ENCODE data around the gene PLCH1. TPM values are rescaled to one million over a fixed set of nuclear protein-coding genes. Genes with fewer than 3 reads are reported as not detected.
"Not testable (repeated sequence)": the region's sequence is repeated elsewhere in the genome, so short reads cannot be mapped to it uniquely, and the experiment has no call there.

The PLCH1 gene
- total RNA-seq, 8 experiments from 2014 or later: 3.7 to 32.9 (median 11.2) TPM

DNA sequence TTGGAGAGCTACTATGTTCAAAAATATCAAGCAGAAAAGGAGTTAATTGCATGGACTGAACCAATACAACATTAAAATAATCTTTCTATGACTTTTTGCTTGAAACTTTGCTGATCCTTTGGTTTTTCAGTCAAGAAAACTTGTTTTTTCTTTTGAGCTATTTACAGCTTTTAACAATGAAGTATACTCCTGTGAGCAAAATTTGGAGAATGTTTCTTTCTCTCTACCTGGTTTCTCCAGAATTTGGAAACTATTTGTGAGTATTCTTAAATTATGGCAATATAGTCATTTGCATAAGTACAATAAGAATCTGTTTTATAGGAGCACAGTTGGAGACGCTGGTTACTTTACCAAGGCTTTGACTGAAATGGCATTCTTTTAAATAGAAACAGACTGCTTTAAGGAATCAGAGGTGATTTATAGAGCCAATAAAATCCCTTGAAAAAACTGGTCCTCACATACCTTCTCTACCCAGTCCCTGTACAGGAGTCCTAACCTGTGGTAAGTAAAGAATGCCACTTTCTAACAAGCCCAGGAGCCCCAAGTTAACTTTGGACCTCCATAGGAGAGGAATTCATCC is 127.4 kb downstream of the PLCH1 start:
- in situ Hi-C loops (cut with MboI; ENCODE audit: low pct_unique_long_range_greater_than_20kb in 2 of 9, low sequenced_read_pairs in 9 of 9, unreplicated experiment in 9 of 9): no loop called here
- ATAC-seq (replicated peaks in 6 of 8): no peak
- no peak overlapping the region for H3K4me3 ChIP-seq
- no peak overlapping the region for H3K27ac ChIP-seq
- WGBS, 10 experiments: 42 to 100% (median 79%) methylated on average over 1 of the region's 1 CpG; no CpG with 5 or more reads in 4 of the 10 experiments
- no peaks in the 10 kb centered on the region for H3K4me1 ChIP-seq (replicated peaks in 1 of 2)

DNA sequence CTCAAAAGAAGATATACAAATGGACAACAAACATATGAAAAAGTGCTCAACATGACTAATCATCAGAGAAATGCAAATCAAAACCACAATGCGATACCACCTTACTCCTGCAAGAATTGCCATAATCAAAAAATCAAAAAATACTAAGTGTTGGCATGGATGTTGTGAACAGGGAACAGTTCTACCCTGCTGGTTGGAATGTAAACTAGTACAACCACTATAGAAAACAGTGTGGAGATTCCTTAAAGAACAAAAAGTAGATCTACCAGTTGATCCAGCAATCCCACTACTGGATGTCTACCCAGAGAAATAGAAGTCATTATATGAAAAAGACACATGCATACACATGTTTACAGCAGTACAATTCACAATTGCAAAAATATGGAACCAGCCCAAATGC is 129.7 kb downstream of the PLCH1 start:
- H3K4me1 ChIP-seq (replicated peaks in 1 of 2); H3K27ac ChIP-seq; in situ Hi-C loops (cut with MboI; ENCODE audit: low pct_unique_long_range_greater_than_20kb in 2 of 9, low sequenced_read_pairs in 9 of 9, unreplicated experiment in 9 of 9); ATAC-seq (replicated peaks in 6 of 8); H3K4me3 ChIP-seq: not testable (repeated sequence)
- WGBS, 10 experiments: 45 to 100% (median 96%) methylated on average over 1 of the region's 1 CpG

DNA sequence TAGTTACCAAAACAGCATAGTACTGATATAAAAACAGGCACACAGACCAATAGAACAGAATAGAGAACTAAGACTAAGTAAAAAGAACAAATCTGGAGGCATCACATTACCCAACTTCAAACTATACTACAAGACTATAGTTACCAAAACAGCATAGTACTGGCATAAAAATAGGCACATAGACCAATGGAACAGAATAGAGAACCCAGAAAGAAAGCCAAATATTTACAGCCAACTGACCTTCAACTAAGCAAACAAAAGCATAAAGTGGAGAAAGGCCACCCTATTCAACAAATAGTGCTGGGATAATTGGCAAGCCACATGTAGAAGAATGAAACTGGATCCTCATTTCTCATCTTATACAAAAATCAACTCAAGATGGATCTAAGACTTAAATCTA is 130.5 kb downstream of the PLCH1 start:
- H3K27ac ChIP-seq; H3K4me1 ChIP-seq (replicated peaks in 1 of 2); H3K4me3 ChIP-seq; ATAC-seq (replicated peaks in 6 of 8); in situ Hi-C loops (cut with MboI; ENCODE audit: low pct_unique_long_range_greater_than_20kb in 2 of 9, low sequenced_read_pairs in 9 of 9, unreplicated experiment in 9 of 9): not testable (repeated sequence)

DNA sequence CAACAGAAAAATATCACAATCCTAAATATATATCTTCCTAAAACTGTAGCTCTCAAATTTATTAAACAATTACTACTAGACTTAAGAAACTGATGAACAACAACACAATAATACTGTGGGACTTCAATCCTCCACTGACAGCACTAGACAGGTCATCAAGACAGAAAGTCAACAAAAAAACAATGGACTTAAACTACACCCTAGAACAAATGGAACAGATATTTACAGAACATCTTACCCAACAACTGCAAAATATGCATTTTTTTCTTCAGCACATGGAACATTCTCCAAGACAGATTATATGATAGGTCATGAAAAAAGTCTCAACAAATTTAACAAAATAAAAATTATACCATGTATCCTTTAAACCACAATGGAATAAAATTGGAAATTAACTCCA is 133.4 kb downstream of the PLCH1 start:
- no peaks in the 10 kb centered on the region for H3K4me1 ChIP-seq (replicated peaks in 1 of 2)
- no peak for ATAC-seq (replicated peaks in 6 of 8)
- H3K4me3 ChIP-seq: no peak overlapping the region
- in situ Hi-C loops (cut with MboI; ENCODE audit: low pct_unique_long_range_greater_than_20kb in 2 of 9, low sequenced_read_pairs in 9 of 9, unreplicated experiment in 9 of 9): no loop called here
- no peak overlapping the region for H3K27ac ChIP-seq

DNA sequence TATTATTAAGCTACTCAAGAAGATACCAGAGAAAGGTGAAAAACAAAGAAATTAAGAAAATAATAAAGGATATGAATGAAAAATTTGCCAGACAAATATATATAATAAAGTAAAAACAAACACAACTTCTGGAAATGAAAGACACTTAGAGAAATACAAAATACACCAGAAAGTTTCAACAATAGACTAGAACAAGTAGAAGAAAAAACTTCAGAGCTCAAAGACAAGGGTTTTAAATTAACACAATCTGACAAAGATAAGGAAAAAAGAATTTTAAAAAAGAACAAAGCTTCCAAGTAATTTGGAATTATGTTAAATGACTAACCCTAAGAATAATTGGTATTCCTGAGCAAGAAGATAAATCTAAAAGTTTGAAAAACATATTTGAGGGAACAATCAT is 135.3 kb downstream of the PLCH1 start:
- H3K4me1 ChIP-seq (replicated peaks in 1 of 2): peaks cover 0 to 6% of the 10 kb centered on the region in 2 donors
- no peak for ATAC-seq (replicated peaks in 6 of 8)
- no peak overlapping the region for H3K4me3 ChIP-seq
- in situ Hi-C loops (cut with MboI; ENCODE audit: low pct_unique_long_range_greater_than_20kb in 2 of 9, low sequenced_read_pairs in 9 of 9, unreplicated experiment in 9 of 9): no loop called here
- H3K27ac ChIP-seq: no peak overlapping the region

DNA sequence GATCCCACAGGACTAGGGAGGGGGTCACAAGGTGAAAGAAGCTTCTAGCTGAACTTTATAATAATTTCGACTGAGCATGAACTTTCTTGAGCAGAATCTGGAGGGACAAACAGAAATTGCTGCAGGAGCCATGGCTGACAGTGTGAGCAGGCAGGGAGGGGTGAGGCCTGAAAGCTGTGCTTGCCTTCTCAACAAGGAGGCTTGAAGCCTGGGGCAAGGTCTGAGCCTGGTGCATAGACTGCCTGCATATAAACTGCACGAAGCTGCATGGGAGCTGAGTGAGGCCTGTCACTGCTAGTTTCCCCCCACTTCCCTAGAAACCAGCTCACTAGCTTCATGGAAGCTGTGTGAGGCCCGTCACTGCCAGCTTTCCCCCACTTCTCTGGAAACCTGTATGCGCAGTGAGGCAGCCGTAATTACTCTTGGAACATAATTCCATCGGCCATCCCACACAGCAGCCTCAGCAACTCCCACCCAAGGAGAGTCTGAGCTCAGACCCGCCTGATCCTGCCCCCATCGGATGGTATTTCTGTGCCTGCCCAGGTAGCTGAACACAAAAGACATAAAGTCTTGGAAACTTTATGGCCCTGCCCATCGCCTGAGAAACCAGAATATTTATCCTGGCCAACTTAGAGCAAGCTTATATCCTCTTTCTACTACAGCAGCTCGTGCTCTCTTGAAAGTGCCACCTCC is 136.5 kb downstream of the PLCH1 start:
- H3K4me3 ChIP-seq: no peak overlapping the region
- in situ Hi-C loops (cut with MboI; ENCODE audit: low pct_unique_long_range_greater_than_20kb in 2 of 9, low sequenced_read_pairs in 9 of 9, unreplicated experiment in 9 of 9): no loop called here
- peak in 3 of 8 experiments; percentile 49 to 97 (median 71) for ATAC-seq (replicated peaks in 6 of 8)
- WGBS, 10 experiments: 60 to 100% (median 83%) methylated on average over 1 to 7 of the region's 10 CpGs; no CpG with 5 or more reads in 1 of the 10 experiments
- no peak overlapping the region for H3K27ac ChIP-seq
- H3K4me1 ChIP-seq (replicated peaks in 1 of 2): peaks cover 0 to 7% of the 10 kb centered on the region in 2 donors

DNA sequence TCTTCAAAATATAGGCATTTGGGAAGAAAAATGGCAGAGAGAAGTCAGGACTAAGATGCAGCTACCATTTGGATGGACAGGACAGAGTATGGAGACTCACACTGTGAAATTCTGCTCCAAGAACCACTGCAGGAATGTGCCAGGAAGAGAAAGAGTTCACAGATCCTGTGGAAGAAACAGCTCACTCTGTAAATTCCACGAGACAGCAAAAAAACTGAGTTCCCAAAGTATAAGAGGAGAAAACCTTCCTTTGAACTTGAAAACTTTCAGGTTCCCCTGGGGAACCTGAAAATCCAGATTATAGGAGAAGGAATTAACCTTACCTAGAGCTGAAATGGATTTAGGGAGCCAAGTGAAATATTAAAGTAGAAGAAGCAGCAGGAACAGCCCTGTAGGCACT is 137.1 kb downstream of the PLCH1 start:
- H3K4me1 ChIP-seq (replicated peaks in 1 of 2): peaks cover 0 to 7% of the 10 kb centered on the region in 2 donors
- ATAC-seq (replicated peaks in 6 of 8): no peak
- no peak overlapping the region for H3K4me3 ChIP-seq
- 0 to 82% (median 71%) methylated on average over 1 of the region's 1 CpG; no CpG with 5 or more reads in 5 of the 10 experiments for WGBS, 10 experiments
- in situ Hi-C loops (cut with MboI; ENCODE audit: low pct_unique_long_range_greater_than_20kb in 2 of 9, low sequenced_read_pairs in 9 of 9, unreplicated experiment in 9 of 9): no loop called here
- H3K27ac ChIP-seq: no peak overlapping the region

DNA sequence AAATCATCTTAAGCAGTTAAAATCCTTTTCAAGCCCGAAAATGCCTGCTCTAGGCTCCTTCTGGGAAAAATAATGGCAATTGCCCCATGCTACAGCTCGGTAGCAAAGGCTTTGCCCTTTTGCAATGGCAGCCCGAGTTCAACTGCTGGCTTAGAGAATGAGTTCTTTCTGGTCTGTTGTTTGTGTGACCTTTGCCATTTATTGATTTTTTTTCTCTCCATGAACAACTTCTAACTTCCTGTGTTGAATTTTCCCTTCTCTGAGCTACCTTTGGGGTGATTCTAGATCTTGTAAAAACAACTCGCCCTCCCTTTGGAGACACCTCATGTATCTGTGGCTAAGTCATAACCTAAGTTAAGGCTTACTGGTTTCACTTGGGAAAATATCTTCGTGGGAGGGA is 139.3 kb downstream of the PLCH1 start:
- no peak overlapping the region for H3K27ac ChIP-seq
- no peak overlapping the region for H3K4me3 ChIP-seq
- in situ Hi-C loops (cut with MboI; ENCODE audit: low pct_unique_long_range_greater_than_20kb in 2 of 9, low sequenced_read_pairs in 9 of 9, unreplicated experiment in 9 of 9): no loop called here
- peaks cover 0 to 7% of the 10 kb centered on the region in 2 donors for H3K4me1 ChIP-seq (replicated peaks in 1 of 2)
- no peak for ATAC-seq (replicated peaks in 6 of 8)
- 19 to 80% (median 62%) methylated on average over 2 to 5 of the region's 5 CpGs; no CpG with 5 or more reads in 1 of the 10 experiments for WGBS, 10 experiments

DNA sequence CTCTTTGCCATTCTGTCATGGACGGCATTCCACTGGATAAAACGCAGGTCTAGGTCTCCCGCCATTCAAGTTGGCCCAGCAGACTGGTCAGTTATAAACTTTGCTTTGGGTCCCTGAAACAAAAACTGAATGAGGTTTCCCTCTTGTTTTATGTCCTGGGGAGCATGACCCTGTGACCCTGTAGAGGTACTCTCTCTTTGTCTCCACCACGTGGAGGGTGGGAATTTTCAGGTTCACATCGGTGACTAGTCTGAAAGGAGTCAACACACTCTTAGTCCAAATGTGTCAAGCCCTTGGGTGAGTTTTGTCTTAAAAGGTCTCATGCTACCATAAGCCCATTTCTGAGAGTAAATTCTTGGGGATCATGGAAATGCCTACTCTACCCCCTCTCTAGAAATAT is 139.9 kb downstream of the PLCH1 start:
- H3K4me3 ChIP-seq: no peak overlapping the region
- in situ Hi-C loops (cut with MboI; ENCODE audit: low pct_unique_long_range_greater_than_20kb in 2 of 9, low sequenced_read_pairs in 9 of 9, unreplicated experiment in 9 of 9): no loop called here
- no peak overlapping the region for H3K27ac ChIP-seq
- H3K4me1 ChIP-seq (replicated peaks in 1 of 2): peaks cover 0 to 7% of the 10 kb centered on the region in 2 donors
- WGBS, 10 experiments: 0 to 82% (median 49%) methylated on average over 1 to 5 of the region's 5 CpGs
- no peak for ATAC-seq (replicated peaks in 6 of 8)

DNA sequence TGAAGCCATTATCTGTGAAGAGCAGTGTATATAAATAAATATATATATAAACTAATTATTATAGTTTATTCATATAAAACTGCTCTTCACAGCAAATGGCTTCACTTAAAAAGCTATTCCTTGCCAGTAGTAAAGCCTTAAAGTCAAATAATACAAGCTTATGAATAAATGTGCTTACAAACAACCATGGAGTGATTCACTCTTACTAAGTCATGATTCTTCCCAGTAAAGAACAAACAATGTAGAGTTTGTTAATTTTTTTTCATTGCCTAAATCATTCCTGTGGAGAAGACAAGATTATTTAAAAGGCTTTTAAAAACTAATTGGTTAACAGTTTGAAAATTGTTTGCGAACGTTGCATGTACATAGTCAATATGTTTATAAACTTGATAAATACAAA is 140.7 kb downstream of the PLCH1 start:
- in situ Hi-C loops (cut with MboI; ENCODE audit: low pct_unique_long_range_greater_than_20kb in 2 of 9, low sequenced_read_pairs in 9 of 9, unreplicated experiment in 9 of 9): no loop called here
- ATAC-seq (replicated peaks in 6 of 8): no peak
- H3K4me1 ChIP-seq (replicated peaks in 1 of 2): peaks cover 0 to 7% of the 10 kb centered on the region in 2 donors
- WGBS, 10 experiments: 64 to 100% (median 88%) methylated on average over 2 of the region's 2 CpGs; no CpG with 5 or more reads in 1 of the 10 experiments
- no peak overlapping the region for H3K4me3 ChIP-seq
- H3K27ac ChIP-seq: no peak overlapping the region

DNA sequence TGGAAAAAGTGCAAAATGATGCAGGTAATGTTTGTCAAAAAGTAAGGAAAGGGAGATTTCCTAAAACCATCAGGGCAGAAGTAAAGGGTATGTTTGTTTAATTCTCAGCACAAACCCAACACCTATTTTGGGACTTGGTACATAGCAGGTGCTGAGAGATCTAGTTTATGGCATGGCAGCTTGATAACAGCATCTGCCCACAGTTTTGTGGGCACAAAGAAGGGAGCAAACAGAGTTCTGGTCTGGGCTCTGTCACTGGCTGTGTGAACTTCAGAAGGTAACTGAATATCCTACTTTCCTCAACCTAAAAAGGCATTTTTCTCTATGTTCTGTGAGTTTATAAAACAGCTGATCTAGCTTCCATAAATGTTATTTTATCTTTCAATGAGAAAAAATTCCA is 141.6 kb downstream of the PLCH1 start:
- H3K4me1 ChIP-seq (replicated peaks in 1 of 2): peaks cover 0 to 7% of the 10 kb centered on the region in 2 donors
- no peak for ATAC-seq (replicated peaks in 6 of 8)
- in situ Hi-C loops (cut with MboI; ENCODE audit: low pct_unique_long_range_greater_than_20kb in 2 of 9, low sequenced_read_pairs in 9 of 9, unreplicated experiment in 9 of 9): no loop called here
- no peak overlapping the region for H3K27ac ChIP-seq
- no peak overlapping the region for H3K4me3 ChIP-seq

DNA sequence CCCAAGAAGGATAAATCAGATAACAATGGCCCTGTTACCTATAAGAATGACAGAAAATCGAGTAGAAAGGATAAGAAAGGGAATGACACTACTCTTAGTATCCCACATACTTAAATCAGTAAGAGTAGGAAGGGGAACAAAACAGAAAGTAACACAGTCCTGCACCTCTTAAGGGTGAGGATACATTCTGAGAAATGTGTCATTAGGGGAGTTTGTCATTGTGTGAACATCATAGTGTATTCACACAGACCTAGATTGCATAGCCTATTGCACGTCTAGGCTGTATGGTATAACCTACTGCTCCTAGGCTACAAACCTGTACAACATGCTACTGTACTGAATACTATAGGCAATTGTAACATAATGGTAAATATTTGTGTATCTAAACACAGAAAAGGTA is 142.6 kb downstream of the PLCH1 start:
- Histone ChIP-seq H3K4me3 (no peak overlapping the region), H3K27ac (no peak overlapping the region), H3K4me1 (replicated peaks in 1 of 2) (peaks cover 0 to 7% of the 10 kb centered on the region in 2 donors)
- in situ Hi-C loops (cut with MboI; ENCODE audit: low pct_unique_long_range_greater_than_20kb in 2 of 9, low sequenced_read_pairs in 9 of 9, unreplicated experiment in 9 of 9): no loop called here
- 0 to 100% (median 60%) methylated on average over 1 to 2 of the region's 2 CpGs for WGBS, 10 experiments
- peak in 1 of 8 experiments; percentile 16 for ATAC-seq (replicated peaks in 6 of 8)

DNA sequence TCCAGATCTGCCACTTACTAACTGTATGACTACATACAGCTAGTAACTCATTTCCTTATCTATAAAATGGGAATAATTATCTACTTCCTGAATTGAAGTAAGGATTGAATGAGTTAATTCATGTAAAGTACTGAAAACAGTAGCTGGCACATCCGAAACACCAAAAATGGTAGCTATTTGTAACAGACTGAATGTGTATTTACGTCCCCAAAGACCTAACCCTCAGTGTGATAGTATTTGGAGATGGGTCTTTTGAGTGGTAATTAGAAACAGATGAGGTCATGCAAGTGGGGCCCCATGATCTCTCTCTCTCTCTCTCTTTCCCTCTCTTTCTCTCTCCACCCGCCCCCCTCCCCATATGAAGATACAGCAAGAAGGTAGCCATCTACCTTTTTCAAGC is 146.2 kb downstream of the PLCH1 start:
- 47 to 100% (median 100%) methylated on average over 1 to 3 of the region's 3 CpGs; no CpG with 5 or more reads in 3 of the 10 experiments for WGBS, 10 experiments
- in situ Hi-C loops (cut with MboI; ENCODE audit: low pct_unique_long_range_greater_than_20kb in 2 of 9, low sequenced_read_pairs in 9 of 9, unreplicated experiment in 9 of 9): no loop called here

DNA sequence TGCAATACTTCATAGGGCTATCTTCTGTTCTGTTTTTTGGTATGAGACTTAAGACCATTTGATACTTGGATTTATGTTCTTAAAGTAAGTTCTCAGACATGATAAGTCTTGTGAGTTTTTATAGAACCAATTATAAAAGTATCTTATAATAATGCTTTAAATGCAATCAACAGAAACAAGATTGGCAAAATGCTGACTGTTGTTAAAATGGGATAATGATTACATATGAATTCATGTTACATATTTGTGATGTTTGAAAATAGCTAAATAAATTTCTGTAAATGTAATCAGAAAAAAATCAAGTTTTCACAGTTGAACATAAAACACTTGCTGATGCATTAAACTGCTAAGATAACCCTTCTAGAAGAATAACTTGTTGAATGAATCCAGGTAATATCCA is 148.3 kb downstream of the PLCH1 start:
- Histone ChIP-seq H3K27ac (no peak overlapping the region), H3K4me1 (replicated peaks in 1 of 2) (peaks cover 0 to 6% of the 10 kb centered on the region in 2 donors), H3K4me3 (no peak overlapping the region)
- in situ Hi-C loops (cut with MboI; ENCODE audit: low pct_unique_long_range_greater_than_20kb in 2 of 9, low sequenced_read_pairs in 9 of 9, unreplicated experiment in 9 of 9): no loop called here
- ATAC-seq (replicated peaks in 6 of 8): no peak

More for the DNA sequence above, 146.2 kb downstream of the PLCH1 start:
- H3K27ac ChIP-seq: no peak overlapping the region
- H3K4me1 ChIP-seq (replicated peaks in 1 of 2): peaks cover 0 to 6% of the 10 kb centered on the region in 2 donors
- H3K4me3 ChIP-seq: no peak overlapping the region
- ATAC-seq (replicated peaks in 6 of 8): no peak

Measured in motor neuron (in vitro differentiated cells).